ENCODE measurements around the gene CHST3.

DNA sequence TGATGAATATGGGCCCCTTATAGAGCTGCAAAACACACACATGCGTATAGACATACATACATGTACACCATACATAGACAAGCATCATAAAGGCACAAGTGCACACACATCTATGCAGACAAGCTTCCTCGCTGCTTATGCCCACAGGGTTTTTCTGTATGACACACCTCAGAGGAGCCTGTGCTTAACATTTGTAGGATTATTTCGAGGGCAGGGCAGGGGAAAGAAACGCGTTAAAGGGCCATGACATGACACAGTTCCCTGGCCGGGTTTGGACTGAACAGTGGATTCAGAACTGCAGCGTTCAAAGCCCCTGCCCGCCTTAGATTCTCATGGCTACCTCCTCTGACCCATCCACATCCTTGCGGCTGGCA lies 44.8 kb downstream of the CHST3 start:
- TF ChIP-seq RFX5 (IDR thresholded peaks at IDR 0.05) (no peak), PHF8 (IDR thresholded peaks at IDR 0.05; ENCODE audit: borderline replicate concordance, low read depth) (no peak), EP300 (IDR thresholded peaks at IDR 0.05) (no peak), RAD21 (conservative IDR thresholded peaks at IDR 0.05 in 1 of 2, IDR thresholded peaks at IDR 0.05 in 1 of 2) (no peak), POLR2A (IDR thresholded peaks at IDR 0.05; ENCODE audit: low read length) (no peak), SMC3 (IDR thresholded peaks at IDR 0.05) (no peak), HDAC2 (IDR thresholded peaks at IDR 0.05) (no peak), POLR2AphosphoS2 (conservative IDR thresholded peaks at IDR 0.05; ENCODE audit: low read length) (no peak), CHD2 (IDR thresholded peaks at IDR 0.05; ENCODE audit: low read length, partially characterized antibody) (no peak)
- TF ChIP-seq, protein P1, sequence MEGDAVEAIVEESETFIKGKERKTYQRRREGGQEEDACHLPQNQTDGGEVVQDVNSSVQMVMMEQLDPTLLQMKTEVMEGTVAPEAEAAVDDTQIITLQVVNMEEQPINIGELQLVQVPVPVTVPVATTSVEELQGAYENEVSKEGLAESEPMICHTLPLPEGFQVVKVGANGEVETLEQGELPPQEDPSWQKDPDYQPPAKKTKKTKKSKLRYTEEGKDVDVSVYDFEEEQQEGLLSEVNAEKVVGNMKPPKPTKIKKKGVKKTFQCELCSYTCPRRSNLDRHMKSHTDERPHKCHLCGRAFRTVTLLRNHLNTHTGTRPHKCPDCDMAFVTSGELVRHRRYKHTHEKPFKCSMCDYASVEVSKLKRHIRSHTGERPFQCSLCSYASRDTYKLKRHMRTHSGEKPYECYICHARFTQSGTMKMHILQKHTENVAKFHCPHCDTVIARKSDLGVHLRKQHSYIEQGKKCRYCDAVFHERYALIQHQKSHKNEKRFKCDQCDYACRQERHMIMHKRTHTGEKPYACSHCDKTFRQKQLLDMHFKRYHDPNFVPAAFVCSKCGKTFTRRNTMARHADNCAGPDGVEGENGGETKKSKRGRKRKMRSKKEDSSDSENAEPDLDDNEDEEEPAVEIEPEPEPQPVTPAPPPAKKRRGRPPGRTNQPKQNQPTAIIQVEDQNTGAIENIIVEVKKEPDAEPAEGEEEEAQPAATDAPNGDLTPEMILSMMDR (IDR thresholded peaks at IDR 0.05), result no peak

Measured in A549 (cell line).